Endodermal cell (in vitro differentiated cells): ENCODE data around the gene KRTCAP2. TPM values are rescaled to one million over a fixed set of nuclear protein-coding genes. Genes with fewer than 3 reads are reported as not detected.

Experiments
- DNase-seq: peaks from one replicate; pipeline ENCODE4 v3.0.0-alpha.2; 2017
- H3K27ac ChIP-seq: 2 replicates; pipeline ENCODE4 v1.5.1; 2013; ENCODE audit warnings: mild to moderate bottlenecking, low read depth, low read length, moderate library complexity
- H3K27me3 ChIP-seq: 2 replicates; pipeline ENCODE4 v1.6.1; 2013; ENCODE audit warnings: mild to moderate bottlenecking, low read length, moderate library complexity; ENCODE audit not compliant: insufficient read depth, control insufficient read depth, poor library complexity, severe bottlenecking
- H3K36me3 ChIP-seq: 2 replicates; pipeline ENCODE4 v1.7.0; 2013; ENCODE audit warnings: mild to moderate bottlenecking, low read length, moderate library complexity; ENCODE audit not compliant: control insufficient read depth, insufficient read depth
- H3K4me1 ChIP-seq: one replicate; pipeline ENCODE4 v1.7.0; 2013; ENCODE audit warnings: low read length; ENCODE audit not compliant: control insufficient read depth, insufficient read depth
- H3K4me3 ChIP-seq: 2 replicates; pipeline ENCODE4 v1.5.1; 2013; ENCODE audit warnings: mild to moderate bottlenecking, low read length, moderate library complexity
- H3K9ac ChIP-seq: 2 replicates; pipeline ENCODE4 v1.6.1; 2013; ENCODE audit warnings: mild to moderate bottlenecking, low read length, moderate library complexity; ENCODE audit not compliant: poor library complexity, severe bottlenecking; ENCODE audit errors: extremely low read depth
- H3K9me3 ChIP-seq: 2 replicates; pipeline ENCODE4 v1.6.1; 2013; ENCODE audit warnings: mild to moderate bottlenecking, low read length, moderate library complexity; ENCODE audit not compliant: control insufficient read depth
- H3K27ac Mint-ChIP-seq: 2 replicates; pipeline ENCODE4 v1.8.0; 2020; ENCODE audit warnings: mixed read lengths
- H3K27me3 Mint-ChIP-seq: 2 replicates; pipeline ENCODE4 v1.8.0; 2021; ENCODE audit warnings: mild to moderate bottlenecking, mixed read lengths; ENCODE audit not compliant: insufficient read depth
- H3K36me3 Mint-ChIP-seq: 2 replicates; pipeline ENCODE4 v1.8.0; 2020; ENCODE audit warnings: low read depth, mixed read lengths
- H3K4me1 Mint-ChIP-seq: 2 replicates; pipeline ENCODE4 v1.8.0; 2020; ENCODE audit warnings: mixed read lengths
- H3K4me3 Mint-ChIP-seq: 2 replicates; pipeline ENCODE4 v1.8.0; 2020; ENCODE audit warnings: mild to moderate bottlenecking, moderate library complexity, mixed read lengths
- H3K9me3 Mint-ChIP-seq: 2 replicates; pipeline ENCODE4 v1.8.0; 2020; ENCODE audit warnings: mild to moderate bottlenecking, mixed read lengths
- WGBS, 2 experiments: methylation state at CpG; one replicate each; pipeline versions ENCODE4 v1.1.5 to v1.1.7; 2013; ENCODE audit warnings: missing lambda C conversion rate in 2 of 2, mixed read lengths in 1 of 2; ENCODE audit not compliant: insufficient coverage in 1 of 2, insufficient read length in 1 of 2; 5-methylcytosine and 5-hydroxymethylcytosine counted together
- total RNA-seq, 2 donors: library from RNA; stranded (reverse); fragmentation: NEBNext Ultra II Directional in 1 of 2; extraction: Animal tissue kit (Norgen Biotek cat#: 25700) in 1 of 2; gene quantifications; 2 replicates in 1 of 2; 3 replicates in 1 of 2; pipeline ENCODE4 v1.2.1, GENCODE V29; 2021
- TF ChIP-seq, protein P1 (sequence below): fragments of 200-600 bp; sonication (generic); conservative IDR thresholded peaks from 2 replicates; pipeline ENCODE4 v1.5.0; 2021; ENCODE audit warnings: antibody characterized with exemption, mild to moderate bottlenecking

The KRTCAP2 gene
- total RNA-seq, 2 donors from 2014 or later: 143 to 152 TPM

DNA sequence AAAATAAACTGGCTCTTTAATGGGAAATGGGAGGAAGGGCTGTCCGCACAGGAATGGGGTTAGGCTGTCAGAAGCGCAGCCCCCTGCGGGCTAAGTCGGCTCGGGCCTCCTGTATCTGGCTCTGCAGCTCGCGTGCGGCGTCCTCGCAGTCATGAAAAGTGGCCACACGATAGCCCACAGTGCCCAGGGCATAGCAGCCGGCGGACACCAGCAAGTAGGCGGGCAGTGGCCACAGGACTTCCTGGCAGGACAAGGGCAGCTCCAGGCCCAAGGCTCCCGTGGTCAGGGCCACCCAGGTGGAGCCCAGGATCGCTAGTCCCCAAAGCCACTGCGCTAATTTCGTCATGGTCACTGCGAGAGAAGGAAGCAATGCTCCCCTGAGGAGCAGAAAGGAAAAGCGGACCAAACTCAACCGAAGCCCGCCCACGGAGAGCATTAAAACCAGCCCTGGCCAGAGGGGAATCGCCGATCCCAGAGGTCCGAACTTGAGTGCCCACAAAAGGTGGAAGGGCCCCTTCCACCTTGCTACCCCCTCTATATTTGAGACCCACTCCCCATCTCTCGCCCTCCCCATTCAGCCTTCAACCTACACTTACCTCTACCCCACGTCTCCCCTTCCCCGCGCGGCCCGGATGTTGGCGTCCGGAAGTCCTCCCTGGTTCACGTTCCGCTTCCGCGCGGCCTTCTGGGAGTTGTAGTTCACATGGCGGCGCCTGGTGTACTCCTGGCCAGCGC, 33.0 kb downstream of the KRTCAP2 start, which contains the start of gene DPM3:
DPM3 (minus strand) TSS at position 637 of the 735 bp plus-strand sequence; CDS start at position 346, 291 bp downstream.
- Mint-ChIP-seq H3K4me1 (peaks cover 7% of the 10 kb centered on the region), H3K9me3 (no peaks in the 10 kb centered on the region), H3K36me3 (peaks cover 13% of the 10 kb centered on the region), H3K27ac (peak within 1 kb of the TSS; percentile 94), H3K4me3 (peak within 1 kb of the TSS; percentile 99), H3K27me3 (peaks cover 32% of the 10 kb centered on the region)
- Histone ChIP-seq H3K4me3 (peak within 1 kb of the TSS; percentile 97), H3K27ac (peak within 1 kb of the TSS; percentile 12), H3K4me1 (peaks cover 4% of the 10 kb centered on the region), H3K9me3 (no peaks in the 10 kb centered on the region), H3K36me3 (peaks cover 12% of the 10 kb centered on the region), H3K9ac (peak within 1 kb of the TSS; percentile 68), H3K27me3 (peaks cover 8% of the 10 kb centered on the region)
- peak; percentile 93 for DNase-seq
- WGBS, 2 experiments: 0 to 1% methylated on average over 25 to 42 of the region's 42 CpGs
- TF ChIP-seq, protein P1, sequence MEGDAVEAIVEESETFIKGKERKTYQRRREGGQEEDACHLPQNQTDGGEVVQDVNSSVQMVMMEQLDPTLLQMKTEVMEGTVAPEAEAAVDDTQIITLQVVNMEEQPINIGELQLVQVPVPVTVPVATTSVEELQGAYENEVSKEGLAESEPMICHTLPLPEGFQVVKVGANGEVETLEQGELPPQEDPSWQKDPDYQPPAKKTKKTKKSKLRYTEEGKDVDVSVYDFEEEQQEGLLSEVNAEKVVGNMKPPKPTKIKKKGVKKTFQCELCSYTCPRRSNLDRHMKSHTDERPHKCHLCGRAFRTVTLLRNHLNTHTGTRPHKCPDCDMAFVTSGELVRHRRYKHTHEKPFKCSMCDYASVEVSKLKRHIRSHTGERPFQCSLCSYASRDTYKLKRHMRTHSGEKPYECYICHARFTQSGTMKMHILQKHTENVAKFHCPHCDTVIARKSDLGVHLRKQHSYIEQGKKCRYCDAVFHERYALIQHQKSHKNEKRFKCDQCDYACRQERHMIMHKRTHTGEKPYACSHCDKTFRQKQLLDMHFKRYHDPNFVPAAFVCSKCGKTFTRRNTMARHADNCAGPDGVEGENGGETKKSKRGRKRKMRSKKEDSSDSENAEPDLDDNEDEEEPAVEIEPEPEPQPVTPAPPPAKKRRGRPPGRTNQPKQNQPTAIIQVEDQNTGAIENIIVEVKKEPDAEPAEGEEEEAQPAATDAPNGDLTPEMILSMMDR: no peak

DNA sequence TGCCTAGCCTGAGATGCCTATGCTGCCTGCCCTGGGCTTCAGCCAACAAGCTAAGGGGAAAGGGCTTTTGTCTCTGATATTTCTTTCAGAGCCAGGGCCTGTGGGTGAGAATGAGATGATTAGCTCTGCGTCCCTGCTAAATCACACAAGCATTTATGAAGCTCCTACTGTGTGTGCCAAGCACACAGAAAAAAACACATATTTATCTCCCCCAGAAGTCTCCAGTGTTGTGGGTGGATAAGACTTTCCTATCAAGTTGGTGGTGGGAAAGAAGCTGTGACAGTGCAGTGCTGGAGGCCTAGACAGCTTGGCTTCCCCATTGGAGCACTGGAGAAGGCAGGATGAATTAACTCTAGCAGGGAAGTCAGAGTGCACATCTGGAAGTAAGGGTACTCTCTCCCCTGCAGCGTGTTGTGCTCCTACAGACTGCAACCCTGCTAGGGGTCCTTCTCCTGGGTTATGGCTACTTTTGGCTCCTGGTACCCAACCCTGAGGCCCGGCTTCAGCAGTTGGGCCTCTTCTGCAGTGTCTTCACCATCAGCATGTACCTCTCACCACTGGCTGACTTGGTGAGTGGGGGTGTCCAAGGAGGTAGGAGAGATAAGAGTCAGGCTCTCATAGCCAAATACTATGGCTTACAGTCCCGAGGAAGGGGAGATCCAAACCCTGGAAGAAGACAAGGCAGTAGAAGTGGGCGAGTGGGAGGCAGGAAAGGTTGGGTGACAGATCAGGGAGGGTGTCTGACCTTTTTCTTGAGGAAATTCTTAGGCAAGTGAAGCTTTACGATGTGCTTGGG, 35.8 kb downstream of the KRTCAP2 start:
- peak overlapping the region; percentile 94 for H3K4me3 Mint-ChIP-seq
- Histone ChIP-seq H3K27ac (no peak overlapping the region), H3K4me1 (peaks cover 4% of the 10 kb centered on the region), H3K36me3 (peaks cover 12% of the 10 kb centered on the region), H3K27me3 (peaks cover under 1% of the 10 kb centered on the region), H3K9me3 (no peaks in the 10 kb centered on the region), H3K4me3 (peak overlapping the region; percentile 99), H3K9ac (no peak overlapping the region)
- H3K36me3 Mint-ChIP-seq: peaks cover 15% of the 10 kb centered on the region
- WGBS, 2 experiments: 89 to 90% methylated on average over 4 to 6 of the region's 6 CpGs
- H3K27ac Mint-ChIP-seq: no peak overlapping the region
- peaks cover 26% of the 10 kb centered on the region for H3K27me3 Mint-ChIP-seq
- TF ChIP-seq, protein P1: no peak
- DNase-seq: no peak
- no peaks in the 10 kb centered on the region for H3K9me3 Mint-ChIP-seq
- H3K4me1 Mint-ChIP-seq: peaks cover 13% of the 10 kb centered on the region

DNA sequence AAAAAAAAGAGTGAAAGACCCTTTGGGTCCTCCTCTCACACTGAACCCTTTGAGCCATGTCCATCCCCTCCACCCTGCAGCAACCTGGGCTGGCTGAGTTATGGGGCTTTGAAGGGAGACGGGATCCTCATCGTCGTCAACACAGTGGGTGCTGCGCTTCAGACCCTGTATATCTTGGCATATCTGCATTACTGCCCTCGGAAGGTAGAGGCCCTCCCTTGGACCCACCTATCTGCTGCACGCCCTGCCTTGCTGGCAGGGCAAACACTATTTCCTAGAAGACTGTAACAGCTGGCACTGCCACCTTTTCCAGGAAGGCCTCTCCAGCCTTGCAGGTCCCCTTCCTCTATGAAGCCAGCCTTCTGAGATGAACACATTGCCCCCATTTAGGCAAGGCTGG, 36.4 kb downstream of the KRTCAP2 start:
- Mint-ChIP-seq H3K27ac (no peak overlapping the region), H3K27me3 (peaks cover 23% of the 10 kb centered on the region), H3K9me3 (no peaks in the 10 kb centered on the region), H3K36me3 (peaks cover 17% of the 10 kb centered on the region), H3K4me3 (peak overlapping the region; percentile 94), H3K4me1 (peaks cover 13% of the 10 kb centered on the region)
- Histone ChIP-seq H3K36me3 (peaks cover 12% of the 10 kb centered on the region), H3K27me3 (no peaks in the 10 kb centered on the region), H3K4me3 (peak overlapping the region; percentile 99), H3K27ac (no peak overlapping the region), H3K9ac (no peak overlapping the region), H3K9me3 (no peaks in the 10 kb centered on the region), H3K4me1 (peaks cover 4% of the 10 kb centered on the region)
- DNase-seq: peak; percentile 51
- 64 to 70% methylated on average over 4 to 6 of the region's 6 CpGs for WGBS, 2 experiments
- TF ChIP-seq, protein P1: no peak
